ENCODE data around the gene SEC16A. TPM values are rescaled to one million over a fixed set of nuclear protein-coding genes. Genes with fewer than 3 reads are reported as not detected.
A peak's percentile ranks its signal among the peaks of the same experiment; 100 is the strongest.

The SEC16A gene
- total and polyA plus RNA-seq, 8 donors, result 14.6 to 105 (median 45.4) TPM

DNA sequence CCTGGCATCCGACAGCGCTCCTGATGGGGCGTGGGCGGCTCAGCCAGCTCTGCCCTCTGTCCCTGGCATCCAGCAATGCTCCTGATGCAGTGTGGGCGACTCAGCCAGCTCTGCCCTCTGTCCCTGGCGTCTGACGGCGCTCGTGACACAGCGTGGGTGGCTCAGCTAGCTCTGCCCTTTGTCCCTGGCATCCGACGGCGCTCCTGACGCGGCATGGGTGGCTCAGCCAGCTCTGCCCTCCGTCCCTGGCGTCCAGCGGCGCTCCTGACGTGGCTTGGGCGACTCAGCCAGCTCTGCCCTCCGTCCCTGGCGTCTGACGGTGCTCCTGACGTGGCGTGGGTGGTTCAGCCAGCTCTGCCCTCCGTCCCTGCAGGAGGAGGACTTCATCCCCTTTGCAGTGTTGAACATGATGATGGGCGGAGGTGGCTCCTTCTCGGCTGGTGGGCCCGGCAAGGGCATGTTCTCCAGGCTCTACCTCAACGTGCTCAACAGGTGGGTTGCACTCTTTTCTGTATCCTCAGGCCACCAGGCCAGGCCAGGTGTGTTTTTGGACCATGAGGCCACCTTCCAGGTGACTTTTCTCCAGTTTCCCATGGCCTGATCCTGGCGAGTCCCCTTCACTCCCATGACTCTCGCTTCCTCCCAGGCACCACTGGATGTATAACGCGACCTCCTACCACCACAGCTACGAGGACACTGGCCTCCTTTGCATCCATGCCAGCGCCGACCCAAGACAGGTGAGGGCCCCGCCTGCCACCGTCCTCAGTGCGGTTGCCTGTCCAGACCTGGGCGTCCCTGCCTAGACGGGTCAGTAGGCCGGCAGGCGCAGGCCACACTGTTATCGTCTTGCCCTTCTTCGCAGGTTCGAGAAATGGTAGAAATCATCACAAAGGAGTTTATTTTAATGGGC, 64.4 kb downstream of the SEC16A start:
- no peak overlapping the region for H3K4me3 ChIP-seq
- H3K27ac ChIP-seq, result no peak overlapping the region
- no peaks in the 10 kb centered on the region for H3K9me3 ChIP-seq
- H3K27me3 ChIP-seq, result no peaks in the 10 kb centered on the region
- 89 to 93% (median 93%) methylated on average over 28 to 48 of the region's 48 CpGs for WGBS, 5 donors
- no peaks in the 10 kb centered on the region for H3K4me1 ChIP-seq
- DNase-seq, result no peak
- peaks cover 93 to 100% (median 100%) of the 10 kb centered on the region in 4 donors for H3K36me3 ChIP-seq
- TF ChIP-seq POLR2AphosphoS5 (IDR thresholded peaks at IDR 0.05), result no peak
- TF ChIP-seq, protein P1, sequence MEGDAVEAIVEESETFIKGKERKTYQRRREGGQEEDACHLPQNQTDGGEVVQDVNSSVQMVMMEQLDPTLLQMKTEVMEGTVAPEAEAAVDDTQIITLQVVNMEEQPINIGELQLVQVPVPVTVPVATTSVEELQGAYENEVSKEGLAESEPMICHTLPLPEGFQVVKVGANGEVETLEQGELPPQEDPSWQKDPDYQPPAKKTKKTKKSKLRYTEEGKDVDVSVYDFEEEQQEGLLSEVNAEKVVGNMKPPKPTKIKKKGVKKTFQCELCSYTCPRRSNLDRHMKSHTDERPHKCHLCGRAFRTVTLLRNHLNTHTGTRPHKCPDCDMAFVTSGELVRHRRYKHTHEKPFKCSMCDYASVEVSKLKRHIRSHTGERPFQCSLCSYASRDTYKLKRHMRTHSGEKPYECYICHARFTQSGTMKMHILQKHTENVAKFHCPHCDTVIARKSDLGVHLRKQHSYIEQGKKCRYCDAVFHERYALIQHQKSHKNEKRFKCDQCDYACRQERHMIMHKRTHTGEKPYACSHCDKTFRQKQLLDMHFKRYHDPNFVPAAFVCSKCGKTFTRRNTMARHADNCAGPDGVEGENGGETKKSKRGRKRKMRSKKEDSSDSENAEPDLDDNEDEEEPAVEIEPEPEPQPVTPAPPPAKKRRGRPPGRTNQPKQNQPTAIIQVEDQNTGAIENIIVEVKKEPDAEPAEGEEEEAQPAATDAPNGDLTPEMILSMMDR (IDR thresholded peaks at IDR 0.05), result no peak
- no peak for TF ChIP-seq POLR2A (IDR thresholded peaks at IDR 0.05)
- TF ChIP-seq EP300 (IDR thresholded peaks at IDR 0.05), result no peak
- intact Hi-C loops (cut with DNase I; ENCODE audit: low total_unique reads), result no loop called here

GRCh38 chr9:136416914-136417313, 65.9 kb downstream of the SEC16A start:
- no peaks in the 10 kb centered on the region for H3K27me3 ChIP-seq
- intact Hi-C loops (cut with DNase I; ENCODE audit: low total_unique reads), result no loop called here
- peaks cover under 1 to 5% (median 3%) of the 10 kb centered on the region in 4 donors for H3K4me1 ChIP-seq
- H3K27ac ChIP-seq, result no peak overlapping the region
- H3K4me3 ChIP-seq, result no peak overlapping the region
- WGBS, 5 donors, result 89 to 92% (median 92%) methylated on average over 19 of the region's 19 CpGs
- peaks cover 85 to 100% (median 97%) of the 10 kb centered on the region in 4 donors for H3K36me3 ChIP-seq
- no peaks in the 10 kb centered on the region for H3K9me3 ChIP-seq
- TF ChIP-seq POLR2A (IDR thresholded peaks at IDR 0.05), result no peak
- TF ChIP-seq, protein P1 (IDR thresholded peaks at IDR 0.05), result no peak
- TF ChIP-seq EP300 (IDR thresholded peaks at IDR 0.05), result no peak
- TF ChIP-seq POLR2AphosphoS5 (IDR thresholded peaks at IDR 0.05), result no peak
- DNase-seq, result no peak

DNA sequence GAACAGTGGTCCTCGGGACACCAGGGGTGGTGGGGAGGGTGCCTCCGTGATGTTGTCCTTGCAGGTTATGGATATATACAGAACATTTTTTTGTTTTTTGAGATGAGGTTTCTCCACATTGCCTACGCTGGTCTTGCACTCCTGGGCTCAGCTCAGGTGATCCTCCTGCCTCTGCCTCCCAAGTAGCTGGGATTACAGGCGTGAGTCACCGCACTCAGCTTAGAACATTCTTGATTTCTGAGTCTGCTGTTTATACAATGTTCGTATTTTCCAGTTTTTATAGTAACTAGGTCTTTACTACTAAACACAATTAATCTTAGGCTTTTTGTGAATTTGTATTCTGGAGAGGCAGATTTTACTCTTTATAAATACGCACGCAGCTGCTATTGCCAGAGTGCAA, 66.4 kb downstream of the SEC16A start:
- Histone ChIP-seq H3K4me1 (peaks cover 5 to 10% (median 8%) of the 10 kb centered on the region in 4 donors), H3K27ac (no peak overlapping the region), H3K4me3 (no peak overlapping the region), H3K36me3 (peaks cover 81 to 96% (median 93%) of the 10 kb centered on the region in 4 donors), H3K27me3 (no peaks in the 10 kb centered on the region), H3K9me3 (no peaks in the 10 kb centered on the region)
- intact Hi-C loops (cut with DNase I; ENCODE audit: low total_unique reads), result no loop called here
- no peak for DNase-seq
- TF ChIP-seq EP300 (IDR thresholded peaks at IDR 0.05), result no peak
- TF ChIP-seq POLR2AphosphoS5 (IDR thresholded peaks at IDR 0.05), result no peak
- TF ChIP-seq POLR2A (IDR thresholded peaks at IDR 0.05), result no peak
- TF ChIP-seq, protein P1 (IDR thresholded peaks at IDR 0.05), result no peak
- WGBS, 5 donors, result 92 to 96% (median 95%) methylated on average over 8 of the region's 8 CpGs

- Histone ChIP-seq H3K9me3 (no peaks in the 10 kb centered on the region), H3K27ac (no peak overlapping the region), H3K36me3 (peaks cover 50 to 61% (median 59%) of the 10 kb centered on the region in 4 donors), H3K4me3 (no peak overlapping the region), H3K4me1 (peaks cover 22 to 34% (median 30%) of the 10 kb centered on the region in 4 donors), H3K27me3 (no peaks in the 10 kb centered on the region)
- intact Hi-C loops (cut with DNase I; ENCODE audit: low total_unique reads), result no loop called here
- peak in 1 of 2 donors; percentile 34 for DNase-seq
- TF ChIP-seq POLR2A (IDR thresholded peaks at IDR 0.05) (no peak), POLR2AphosphoS5 (IDR thresholded peaks at IDR 0.05) (no peak), EP300 (IDR thresholded peaks at IDR 0.05) (no peak)
- TF ChIP-seq, protein P1 (IDR thresholded peaks at IDR 0.05), result no peak
- WGBS, 5 donors, result 68 to 77% (median 73%) methylated on average over 9 of the region's 9 CpGs
Measured at GRCh38 chr9:136412962-136413361, 69.9 kb downstream of the SEC16A start.

Data from stomach (tissue), 9 donors.